Liver (tissue), 9 donors: ENCODE results near the gene HSPA12A. TPM values are rescaled to one million over a fixed set of nuclear protein-coding genes. Genes with fewer than 3 reads are reported as not detected.

Experiments used
- DNase-seq: peaks from one replicate; pipeline ENCODE4 v3.0.0-alpha.2; 2017; ENCODE audit warnings: low spot score
- H3K27ac ChIP-seq, 2 donors: one replicate each; pipeline ENCODE4 v1.7.0; 2013; ENCODE audit warnings: inconsistent platforms in 2 of 2, low read length in 2 of 2, control low read depth in 1 of 2, low read depth in 1 of 2, mild to moderate bottlenecking in 1 of 2
- H3K27me3 ChIP-seq, 4 donors: one replicate each; pipeline versions ENCODE4 v1.6.1 to v1.7.0; 2013; ENCODE audit warnings: low read length in 3 of 4, inconsistent platforms in 1 of 4, mild to moderate bottlenecking in 1 of 4, moderate library complexity in 1 of 4; ENCODE audit not compliant: control insufficient read depth in 4 of 4, insufficient read depth in 4 of 4
- H3K36me3 ChIP-seq, 4 donors: one replicate each; pipeline versions ENCODE4 v1.6.1 to v1.7.0; 2013; ENCODE audit warnings: low read length in 3 of 4, mild to moderate bottlenecking in 3 of 4, low read depth in 1 of 4, moderate library complexity in 1 of 4; ENCODE audit not compliant: control insufficient read depth in 4 of 4, insufficient read depth in 3 of 4
- H3K4me1 ChIP-seq, 4 donors: one replicate each; pipeline versions ENCODE4 v1.6.1 to v1.7.0; 2013; ENCODE audit warnings: low read length in 3 of 4, mild to moderate bottlenecking in 3 of 4, moderate library complexity in 1 of 4; ENCODE audit not compliant: control insufficient read depth in 4 of 4, insufficient read depth in 4 of 4
- H3K4me3 ChIP-seq, 3 donors: one replicate each; pipeline versions ENCODE4 v1.6.1 to v1.7.0; 2013; ENCODE audit warnings: low read length in 3 of 3, control low read depth in 1 of 3, low read depth in 1 of 3, mild to moderate bottlenecking in 1 of 3
- H3K9ac ChIP-seq, 2 donors: one replicate each; pipeline ENCODE4 v1.7.0; 2013; ENCODE audit warnings: low read length in 2 of 2, mild to moderate bottlenecking in 2 of 2, moderate library complexity in 2 of 2, control low read depth in 1 of 2, low read depth in 1 of 2
- H3K9me3 ChIP-seq, 4 donors: one replicate each; pipeline versions ENCODE4 v1.6.1 to v1.7.0; 2013; ENCODE audit warnings: low read length in 3 of 4; ENCODE audit not compliant: control insufficient read depth in 4 of 4
- EGR1 ChIP-seq, 2 donors: IDR thresholded peaks; 2 replicates each; pipeline ENCODE4 v1.6.1; 2016 to 2018; ENCODE audit warnings: antibody characterized with exemption in 2 of 2, low read depth in 2 of 2
- FOXA1 ChIP-seq: IDR thresholded peaks from 2 replicates; pipeline ENCODE4 v1.6.1; 2016; ENCODE audit warnings: antibody characterized with exemption
- FOXA2 ChIP-seq: IDR thresholded peaks from 2 replicates; pipeline ENCODE4 v1.6.1; 2016; ENCODE audit warnings: antibody characterized with exemption
- GABPA ChIP-seq, 2 donors: IDR thresholded peaks in 1 of 2; conservative IDR thresholded peaks in 1 of 2; 2 replicates each; pipeline ENCODE4 v1.6.1; 2016; ENCODE audit warnings: antibody characterized with exemption in 2 of 2, mild to moderate bottlenecking in 1 of 2, moderate library complexity in 1 of 2
- HNF4A ChIP-seq, 2 donors: conservative IDR thresholded peaks; 2 replicates each; pipeline ENCODE4 v1.6.1; 2016; ENCODE audit warnings: antibody characterized with exemption in 2 of 2, mild to moderate bottlenecking in 2 of 2
- HNF4G ChIP-seq: IDR thresholded peaks from 2 replicates; pipeline ENCODE4 v1.6.1; 2016; ENCODE audit warnings: antibody characterized with exemption
- JUND ChIP-seq, 2 donors: IDR thresholded peaks; 2 replicates each; pipeline ENCODE4 v1.6.1; 2016; ENCODE audit warnings: antibody characterized with exemption in 2 of 2
- RAD21 ChIP-seq, 2 donors: IDR thresholded peaks; 2 replicates each; pipeline ENCODE4 v1.6.1; 2016; ENCODE audit warnings: antibody characterized with exemption in 2 of 2, mild to moderate bottlenecking in 2 of 2
- RXRA ChIP-seq, 2 donors: IDR thresholded peaks; 2 replicates each; pipeline ENCODE4 v1.6.1; 2017 to 2018; ENCODE audit warnings: antibody characterized with exemption in 2 of 2, mild to moderate bottlenecking in 1 of 2
- SP1 ChIP-seq: IDR thresholded peaks from 2 replicates; pipeline ENCODE4 v1.6.1; 2018; ENCODE audit warnings: antibody characterized with exemption, mild to moderate bottlenecking
- TAF1 ChIP-seq: conservative IDR thresholded peaks from 2 replicates; pipeline ENCODE4 v1.6.1; 2016; ENCODE audit warnings: antibody characterized with exemption, mild to moderate bottlenecking
- YY1 ChIP-seq: IDR thresholded peaks from 2 replicates; pipeline ENCODE4 v1.6.1; 2016; ENCODE audit warnings: antibody characterized with exemption, mild to moderate bottlenecking
- WGBS: extraction: QIAGEN DNeasy Blood & Tissue Kit; methylation state at CpG from one replicate; pipeline ENCODE4 v1.1.7; 2013; 5-methylcytosine and 5-hydroxymethylcytosine counted together
- polyA plus RNA-seq, 2 donors: library from polyadenylated mRNA; stranded (reverse) in 1 of 2; unstranded in 1 of 2; fragments of 200-250 nt in 1 of 2; fragments of >200 nt in 1 of 2; fragmentation: Nextera tagmentation in 1 of 2; extraction: Ambion mirVana in 1 of 2; gene quantifications; one replicate each; pipeline versions ENCODE4 v1.2.1 to v1.2.3, GENCODE V29; 2013 to 2015
- total RNA-seq, 2 donors: library from RNA; depleted of rRNA; stranded (reverse); fragments of >200 nt; gene quantifications; one replicate each; pipeline ENCODE4 v1.2.3, GENCODE V29; 2014
- TF ChIP-seq, protein P1 (sequence below): IDR thresholded peaks from 2 replicates; pipeline ENCODE4 v1.6.1; 2016; ENCODE audit warnings: antibody characterized with exemption
- TF ChIP-seq, protein P2 (sequence below): IDR thresholded peaks from 2 replicates; pipeline ENCODE4 v1.6.1; 2016; ENCODE audit warnings: antibody characterized with exemption
- TF ChIP-seq, protein P3 (sequence below): IDR thresholded peaks from 2 replicates; pipeline ENCODE4 v1.6.1; 2016; ENCODE audit warnings: antibody characterized with exemption, mild to moderate bottlenecking
- TF ChIP-seq, protein P4 (sequence below): fragments of 150-350 bp; IDR thresholded peaks from 2 replicates; pipeline ENCODE4 v1.5.1; 2017; ENCODE audit warnings: improper control_type of control experiment, low read depth, low read length; ENCODE audit not compliant: missing input control
- donor health status: healthy.
- donor health status: healthy.
- donor health status: healthy.
- donor health status: healthy.
- donor health status: healthy.

HSPA12A gene
- total and polyA plus RNA-seq, 4 donors, result 1.3 to 4.5 (median 1.6) TPM

DNA sequence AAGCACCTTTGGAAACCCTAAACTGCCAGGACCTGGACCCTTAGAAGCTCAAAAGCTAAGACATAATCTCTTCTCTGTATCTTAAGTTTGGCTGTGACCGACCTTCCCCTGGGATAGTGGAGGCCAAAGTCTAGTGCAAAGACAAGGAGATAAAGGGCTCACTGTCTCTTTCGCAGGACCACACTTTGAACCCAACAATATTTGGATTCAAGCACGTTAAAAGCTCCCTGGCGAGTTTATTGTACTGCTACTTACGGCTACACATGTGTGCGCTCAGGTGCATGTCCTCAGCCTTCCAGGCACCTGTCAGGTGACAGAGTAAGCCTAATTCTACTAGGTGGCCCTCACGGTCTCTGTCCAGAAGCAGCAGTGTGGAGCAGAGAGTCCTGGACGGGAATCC is 65.7 kb downstream of the HSPA12A start:
- no peaks in the 10 kb centered on the region for H3K27me3 ChIP-seq
- no peak for DNase-seq
- no peaks in the 10 kb centered on the region for H3K36me3 ChIP-seq
- no peak overlapping the region for H3K27ac ChIP-seq
- no peak for TF ChIP-seq EGR1 (IDR thresholded peaks at IDR 0.05; ENCODE audit: low read depth in 2 of 2)
- TF ChIP-seq GABPA (IDR thresholded peaks at IDR 0.05 in 1 of 2, conservative IDR thresholded peaks at IDR 0.05 in 1 of 2), result no peak
- TF ChIP-seq, protein P1, sequence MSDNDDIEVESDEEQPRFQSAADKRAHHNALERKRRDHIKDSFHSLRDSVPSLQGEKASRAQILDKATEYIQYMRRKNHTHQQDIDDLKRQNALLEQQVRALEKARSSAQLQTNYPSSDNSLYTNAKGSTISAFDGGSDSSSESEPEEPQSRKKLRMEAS, result no peak
- no peak for TF ChIP-seq FOXA1
- TF ChIP-seq, protein P2, sequence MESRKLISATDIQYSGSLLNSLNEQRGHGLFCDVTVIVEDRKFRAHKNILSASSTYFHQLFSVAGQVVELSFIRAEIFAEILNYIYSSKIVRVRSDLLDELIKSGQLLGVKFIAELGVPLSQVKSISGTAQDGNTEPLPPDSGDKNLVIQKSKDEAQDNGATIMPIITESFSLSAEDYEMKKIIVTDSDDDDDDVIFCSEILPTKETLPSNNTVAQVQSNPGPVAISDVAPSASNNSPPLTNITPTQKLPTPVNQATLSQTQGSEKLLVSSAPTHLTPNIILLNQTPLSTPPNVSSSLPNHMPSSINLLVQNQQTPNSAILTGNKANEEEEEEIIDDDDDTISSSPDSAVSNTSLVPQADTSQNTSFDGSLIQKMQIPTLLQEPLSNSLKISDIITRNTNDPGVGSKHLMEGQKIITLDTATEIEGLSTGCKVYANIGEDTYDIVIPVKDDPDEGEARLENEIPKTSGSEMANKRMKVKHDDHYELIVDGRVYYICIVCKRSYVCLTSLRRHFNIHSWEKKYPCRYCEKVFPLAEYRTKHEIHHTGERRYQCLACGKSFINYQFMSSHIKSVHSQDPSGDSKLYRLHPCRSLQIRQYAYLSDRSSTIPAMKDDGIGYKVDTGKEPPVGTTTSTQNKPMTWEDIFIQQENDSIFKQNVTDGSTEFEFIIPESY, result no peak
- TF ChIP-seq FOXA2, result no peak
- TF ChIP-seq, protein P3, sequence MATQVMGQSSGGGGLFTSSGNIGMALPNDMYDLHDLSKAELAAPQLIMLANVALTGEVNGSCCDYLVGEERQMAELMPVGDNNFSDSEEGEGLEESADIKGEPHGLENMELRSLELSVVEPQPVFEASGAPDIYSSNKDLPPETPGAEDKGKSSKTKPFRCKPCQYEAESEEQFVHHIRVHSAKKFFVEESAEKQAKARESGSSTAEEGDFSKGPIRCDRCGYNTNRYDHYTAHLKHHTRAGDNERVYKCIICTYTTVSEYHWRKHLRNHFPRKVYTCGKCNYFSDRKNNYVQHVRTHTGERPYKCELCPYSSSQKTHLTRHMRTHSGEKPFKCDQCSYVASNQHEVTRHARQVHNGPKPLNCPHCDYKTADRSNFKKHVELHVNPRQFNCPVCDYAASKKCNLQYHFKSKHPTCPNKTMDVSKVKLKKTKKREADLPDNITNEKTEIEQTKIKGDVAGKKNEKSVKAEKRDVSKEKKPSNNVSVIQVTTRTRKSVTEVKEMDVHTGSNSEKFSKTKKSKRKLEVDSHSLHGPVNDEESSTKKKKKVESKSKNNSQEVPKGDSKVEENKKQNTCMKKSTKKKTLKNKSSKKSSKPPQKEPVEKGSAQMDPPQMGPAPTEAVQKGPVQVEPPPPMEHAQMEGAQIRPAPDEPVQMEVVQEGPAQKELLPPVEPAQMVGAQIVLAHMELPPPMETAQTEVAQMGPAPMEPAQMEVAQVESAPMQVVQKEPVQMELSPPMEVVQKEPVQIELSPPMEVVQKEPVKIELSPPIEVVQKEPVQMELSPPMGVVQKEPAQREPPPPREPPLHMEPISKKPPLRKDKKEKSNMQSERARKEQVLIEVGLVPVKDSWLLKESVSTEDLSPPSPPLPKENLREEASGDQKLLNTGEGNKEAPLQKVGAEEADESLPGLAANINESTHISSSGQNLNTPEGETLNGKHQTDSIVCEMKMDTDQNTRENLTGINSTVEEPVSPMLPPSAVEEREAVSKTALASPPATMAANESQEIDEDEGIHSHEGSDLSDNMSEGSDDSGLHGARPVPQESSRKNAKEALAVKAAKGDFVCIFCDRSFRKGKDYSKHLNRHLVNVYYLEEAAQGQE, result no peak
- no peak for TF ChIP-seq TAF1
- TF ChIP-seq JUND (IDR thresholded peaks at IDR 0.05), result no peak
- TF ChIP-seq, protein P4, sequence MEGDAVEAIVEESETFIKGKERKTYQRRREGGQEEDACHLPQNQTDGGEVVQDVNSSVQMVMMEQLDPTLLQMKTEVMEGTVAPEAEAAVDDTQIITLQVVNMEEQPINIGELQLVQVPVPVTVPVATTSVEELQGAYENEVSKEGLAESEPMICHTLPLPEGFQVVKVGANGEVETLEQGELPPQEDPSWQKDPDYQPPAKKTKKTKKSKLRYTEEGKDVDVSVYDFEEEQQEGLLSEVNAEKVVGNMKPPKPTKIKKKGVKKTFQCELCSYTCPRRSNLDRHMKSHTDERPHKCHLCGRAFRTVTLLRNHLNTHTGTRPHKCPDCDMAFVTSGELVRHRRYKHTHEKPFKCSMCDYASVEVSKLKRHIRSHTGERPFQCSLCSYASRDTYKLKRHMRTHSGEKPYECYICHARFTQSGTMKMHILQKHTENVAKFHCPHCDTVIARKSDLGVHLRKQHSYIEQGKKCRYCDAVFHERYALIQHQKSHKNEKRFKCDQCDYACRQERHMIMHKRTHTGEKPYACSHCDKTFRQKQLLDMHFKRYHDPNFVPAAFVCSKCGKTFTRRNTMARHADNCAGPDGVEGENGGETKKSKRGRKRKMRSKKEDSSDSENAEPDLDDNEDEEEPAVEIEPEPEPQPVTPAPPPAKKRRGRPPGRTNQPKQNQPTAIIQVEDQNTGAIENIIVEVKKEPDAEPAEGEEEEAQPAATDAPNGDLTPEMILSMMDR, result no peak
- no peak for TF ChIP-seq HNF4G
- no peak for TF ChIP-seq SP1
- no peak for TF ChIP-seq HNF4A (conservative IDR thresholded peaks at IDR 0.05)
- TF ChIP-seq RXRA (IDR thresholded peaks at IDR 0.05), result no peak
- TF ChIP-seq RAD21 (IDR thresholded peaks at IDR 0.05), result no peak
- no peak overlapping the region for H3K4me3 ChIP-seq
- no peak overlapping the region for H3K9ac ChIP-seq
- 78% methylated on average over 8 of the region's 8 CpGs for WGBS
- no peaks in the 10 kb centered on the region for H3K4me1 ChIP-seq
- H3K9me3 ChIP-seq, result no peaks in the 10 kb centered on the region

DNA sequence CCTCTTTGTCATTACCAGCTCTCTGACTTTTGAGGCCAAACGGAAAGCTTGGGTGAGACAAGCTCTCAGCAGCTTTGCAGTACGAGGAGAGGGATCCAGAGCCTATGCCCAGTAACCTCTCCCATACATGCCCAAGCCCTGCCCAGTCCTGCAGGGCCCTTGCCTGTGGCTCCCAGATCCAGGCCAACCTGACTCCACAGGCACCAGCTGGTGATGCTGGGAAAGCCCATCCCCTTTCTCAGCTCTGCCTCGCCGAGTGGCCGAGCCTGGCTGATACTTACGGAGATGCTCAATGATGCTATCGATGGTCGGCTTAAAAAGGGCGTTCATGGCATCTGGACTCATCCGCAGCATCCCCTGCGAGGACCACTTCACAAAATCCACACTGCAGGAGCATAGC is 66.2 kb downstream of the HSPA12A start:
- Histone ChIP-seq H3K36me3 (no peaks in the 10 kb centered on the region), H3K27ac (no peak overlapping the region), H3K4me3 (no peak overlapping the region), H3K27me3 (no peaks in the 10 kb centered on the region), H3K4me1 (no peaks in the 10 kb centered on the region), H3K9ac (no peak overlapping the region), H3K9me3 (no peaks in the 10 kb centered on the region)
- DNase-seq, result no peak
- WGBS, result 92% methylated on average over 11 of the region's 11 CpGs
- no peak for TF ChIP-seq RAD21 (IDR thresholded peaks at IDR 0.05)
- no peak for TF ChIP-seq SP1
- TF ChIP-seq YY1, result no peak
- no peak for TF ChIP-seq EGR1 (IDR thresholded peaks at IDR 0.05; ENCODE audit: low read depth in 2 of 2)
- no peak for TF ChIP-seq TAF1
- TF ChIP-seq, protein P4, result no peak
